Stimulated activated CD4-positive, alpha-beta T cell treated with anti-CD3 and anti-CD28 coated beads, Interleukin-1b, Interleukin-23, amount 100 ng/mL, for 24 hours (primary cell): Measurements from ENCODE around the gene ERLIN1.
A peak's percentile ranks its signal among the peaks of the same experiment; 100 is the strongest.

Source experiments
- DNase-seq, 4 experiments: peaks; one replicate each; pipeline ENCODE4 v3.0.0-alpha.2; 2020; ENCODE audit warnings: low read depth in 4 of 4, low spot score in 1 of 4

The ERLIN1 gene

GRCh38 chr10:100185364-100186252, at the start of gene ERLIN1:
TSS of gene ERLIN1 (minus strand) at chr10:100186029. CDS start at chr10:100185626, 403 bp downstream.
- DNase-seq: peak; percentile 89 to 94 (median 92)

- no peak for DNase-seq
Measured at GRCh38 chr10:100232101-100232500, 46.3 kb upstream of the ERLIN1 start.

GRCh38 chr10:100229819-100230422, 44.1 kb upstream of the ERLIN1 start:
- DNase-seq: no peak

GRCh38 chr10:100223879-100224278, 38.0 kb upstream of the ERLIN1 start:
- DNase-seq: no peak

- no peak for DNase-seq
Measured at GRCh38 chr10:100222529-100222928, 36.7 kb upstream of the ERLIN1 start.

- DNase-seq: no peak
Measured at GRCh38 chr10:100216006-100216405, 30.2 kb upstream of the ERLIN1 start.

- DNase-seq: no peak
Measured at GRCh38 chr10:100209303-100209702, 23.5 kb upstream of the ERLIN1 start.

GRCh38 chr10:100208276-100208675, 22.4 kb upstream of the ERLIN1 start:
- no peak for DNase-seq

GRCh38 chr10:100204370-100204769, 18.5 kb upstream of the ERLIN1 start:
- DNase-seq: no peak

GRCh38 chr10:100201549-100201948, 15.7 kb upstream of the ERLIN1 start:
- no peak for DNase-seq

GRCh38 chr10:100194711-100195110, 8.9 kb upstream of the ERLIN1 start:
- no peak for DNase-seq

- no peak for DNase-seq
Measured at GRCh38 chr10:100192350-100192749, 6.5 kb upstream of the ERLIN1 start.

GRCh38 chr10:100186253-100187212, 704 bp upstream of the ERLIN1 start:
- DNase-seq: peak in 3 of 4 experiments; percentile 6 to 12 (median 12)

GRCh38 chr10:100184840-100185239, 989 bp downstream of the ERLIN1 start:
- no peak for DNase-seq

- DNase-seq: no peak
Measured at GRCh38 chr10:100184426-100184825, 1.4 kb downstream of the ERLIN1 start.

- DNase-seq: no peak
Measured at GRCh38 chr10:100183481-100183880, 2.3 kb downstream of the ERLIN1 start.

- no peak for DNase-seq
Measured at GRCh38 chr10:100182908-100183307, 2.9 kb downstream of the ERLIN1 start.

GRCh38 chr10:100182281-100182680, 3.5 kb downstream of the ERLIN1 start:
- no peak for DNase-seq

- DNase-seq: no peak
Measured at GRCh38 chr10:100175875-100176274, 10.0 kb downstream of the ERLIN1 start.

GRCh38 chr10:100174699-100175677, 10.8 kb downstream of the ERLIN1 start:
- DNase-seq: no peak
